H4 (cell line): Measurements from ENCODE around the gene JOSD2. TPM values are rescaled to one million over a fixed set of nuclear protein-coding genes. Genes with fewer than 3 reads are reported as not detected.
"Not testable (repeated sequence)": the region's sequence is repeated elsewhere in the genome, so short reads cannot be mapped to it uniquely, and the experiment has no call there.

Experiments used
- DNase-seq: peaks from one replicate; pipeline ENCODE4 v3.0.0-alpha.2; 2015; ENCODE audit warnings: low spot score
- total RNA-seq: library from RNA; depleted of rRNA; stranded (reverse); fragments of >200 nt; shearing (Covaris generic); gene quantifications from 2 replicates; pipeline ENCODE4 v1.2.3, GENCODE V29; 2014

The JOSD2 gene
- total RNA-seq, 1 experiment from 2014 or later = 28.7 TPM

DNA sequence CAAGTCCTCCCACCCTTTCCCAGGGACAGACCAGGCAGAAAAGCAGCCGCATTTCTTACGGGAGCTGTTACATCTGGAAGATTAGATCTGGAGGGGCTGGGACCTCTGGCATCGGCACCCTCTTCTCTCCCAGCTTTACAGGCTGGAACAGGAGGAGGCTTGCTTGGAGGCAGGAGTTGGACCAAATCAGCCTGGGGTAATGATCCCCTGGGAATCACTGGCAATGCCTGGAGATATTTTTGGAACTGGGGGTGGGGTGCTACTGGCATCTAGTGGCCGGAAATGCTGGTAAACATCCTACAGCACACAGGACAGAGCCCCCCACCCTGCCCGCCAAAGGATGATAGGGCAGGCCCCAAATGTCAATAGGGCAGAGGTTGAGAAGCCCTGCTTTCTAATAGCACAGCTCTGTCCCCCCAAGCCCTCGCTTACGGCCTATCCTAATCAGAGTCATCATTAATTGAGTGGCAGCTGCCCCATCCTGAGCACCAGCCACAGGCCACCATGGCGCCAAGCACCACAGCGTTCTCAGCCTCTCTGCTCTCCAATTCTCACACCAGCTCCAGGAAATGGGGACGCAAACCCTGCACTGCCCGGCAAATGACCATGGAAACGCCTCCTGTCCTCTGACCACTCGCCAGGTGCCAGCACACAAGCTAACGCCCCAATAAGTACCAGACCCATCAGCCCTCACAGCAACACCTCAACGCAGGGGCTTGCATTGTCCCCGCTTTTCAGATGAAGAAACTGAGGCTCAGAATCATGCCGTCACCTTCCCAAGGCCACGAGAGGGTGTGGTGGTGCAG lies 36.6 kb upstream of the JOSD2 start:
- no peak for DNase-seq

DNA sequence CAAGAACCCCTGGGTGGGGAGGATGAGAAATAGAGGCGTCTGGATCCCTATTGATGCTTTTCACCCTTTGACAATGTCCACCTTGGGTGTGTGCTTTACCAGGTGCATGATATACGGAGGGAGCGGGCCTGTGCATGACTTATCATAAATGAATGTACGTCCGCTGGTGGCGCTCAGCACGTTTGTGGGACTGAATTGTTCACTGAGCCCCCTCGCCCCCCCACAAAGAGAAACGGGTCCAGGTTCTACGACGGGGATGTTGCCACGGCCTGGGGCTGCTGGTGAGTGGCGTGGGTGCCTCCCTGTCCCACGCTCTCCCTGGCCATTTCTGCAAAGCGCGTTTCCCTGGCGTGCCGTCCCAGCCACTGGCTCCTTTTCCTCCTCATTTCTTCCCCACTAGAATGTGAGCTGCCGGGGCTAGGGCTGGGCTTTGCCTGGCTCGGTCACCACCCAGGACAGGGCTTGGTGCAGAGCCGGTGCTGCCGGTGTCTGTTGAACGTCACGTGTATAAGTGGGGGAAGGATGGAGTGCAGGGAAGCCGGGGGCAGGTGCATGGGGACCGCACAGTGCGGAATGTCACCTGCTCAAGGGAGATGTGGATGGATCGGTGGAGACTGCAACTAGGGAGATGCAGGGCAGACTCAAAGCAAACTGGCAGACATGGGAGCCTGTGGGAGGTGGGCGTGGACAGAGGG lies 35.7 kb upstream of the JOSD2 start:
- no peak for DNase-seq

DNA sequence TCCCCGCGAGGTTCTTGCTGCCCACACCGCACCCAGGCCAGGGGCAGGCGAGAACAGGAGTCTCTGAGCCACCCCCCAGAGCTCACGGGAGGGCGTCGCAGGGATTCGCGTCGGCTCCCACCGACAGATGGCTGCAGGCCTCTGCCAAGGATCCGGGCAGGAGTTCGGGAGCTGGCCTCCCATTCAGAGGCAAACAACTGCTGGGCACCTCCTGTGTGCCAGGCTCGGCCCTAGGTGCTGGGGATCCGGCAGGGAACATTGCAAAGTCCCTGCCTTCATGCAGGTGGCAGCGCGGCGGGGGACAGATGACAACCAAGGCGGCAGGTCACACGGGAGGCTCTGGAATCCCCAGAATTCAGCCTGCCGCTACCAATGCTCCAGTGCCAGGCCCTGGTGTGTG lies 32.0 kb upstream of the JOSD2 start:
- no peak for DNase-seq

DNA sequence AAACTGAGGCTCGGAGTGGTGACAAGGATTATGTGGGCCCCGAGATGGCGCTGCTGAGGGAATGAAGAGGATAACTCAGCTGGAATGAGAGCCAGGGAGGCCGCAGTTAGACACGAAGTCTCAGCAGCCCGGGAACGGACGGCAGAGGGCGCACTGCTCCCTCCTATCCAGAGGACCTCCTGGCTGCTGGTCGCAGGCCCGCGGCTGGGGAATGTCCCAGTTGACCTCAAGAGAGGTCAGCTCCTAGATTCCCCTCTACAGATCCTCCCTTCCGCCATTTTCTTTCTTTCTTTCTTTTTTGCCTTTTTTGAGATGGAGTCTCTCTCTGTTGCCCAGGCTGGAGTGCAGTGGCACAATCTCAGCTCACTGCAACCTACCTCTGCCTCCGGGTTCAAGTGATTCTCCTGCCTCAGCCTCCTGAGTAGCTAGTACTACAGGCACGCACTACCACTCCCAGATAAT lies 26.8 kb upstream of the JOSD2 start:
- peak; percentile 86 for DNase-seq

DNA sequence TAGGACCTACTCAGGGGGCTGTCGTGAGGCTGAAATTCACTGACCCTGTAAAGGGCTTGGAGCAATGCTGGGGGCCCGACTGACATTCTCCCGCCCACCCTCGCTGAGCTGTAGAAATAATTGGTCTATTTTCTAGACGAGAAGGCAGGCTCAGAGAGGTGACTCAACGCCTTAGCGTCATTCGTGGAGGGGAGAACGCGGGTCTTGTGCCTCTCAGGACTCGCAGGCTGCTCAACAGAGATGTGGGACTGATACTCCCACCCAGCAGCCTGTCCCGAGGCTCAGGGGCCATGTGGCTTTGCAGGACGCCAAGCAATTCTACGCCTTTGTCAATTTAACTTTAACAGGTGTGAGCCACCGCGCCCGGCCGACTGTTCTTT lies 26.3 kb upstream of the JOSD2 start:
- no peak for DNase-seq

DNA sequence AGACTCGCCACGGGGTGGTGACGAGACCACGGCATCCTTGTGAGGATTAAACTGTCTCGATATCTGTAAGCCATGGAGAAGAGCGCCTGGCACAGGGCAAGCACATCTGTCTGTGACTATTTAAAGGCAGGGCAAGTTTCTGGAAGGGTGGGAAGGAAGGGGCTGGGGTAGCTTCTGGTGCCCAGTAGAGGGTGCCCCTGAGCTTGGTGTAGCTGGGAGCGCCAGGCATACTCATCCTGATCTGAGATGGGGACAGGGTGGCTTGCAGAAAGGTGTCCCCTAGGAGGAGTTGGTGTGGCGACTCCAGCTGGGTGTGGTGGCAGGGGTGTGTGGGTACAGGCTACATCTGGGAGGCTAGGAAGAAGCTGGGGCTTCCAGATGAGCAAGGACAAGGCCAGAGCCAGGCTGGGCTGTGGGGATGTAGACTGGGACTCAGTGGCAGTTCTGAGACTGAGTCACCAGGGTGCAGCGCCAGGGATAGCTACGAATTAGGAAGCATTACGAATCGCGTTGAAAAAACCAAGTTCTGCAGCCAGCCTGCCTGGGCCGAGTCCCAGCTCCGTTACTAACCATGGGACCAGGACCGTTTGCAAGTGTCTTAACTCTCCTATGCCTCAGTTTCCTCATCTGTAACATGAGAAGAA lies 25.8 kb upstream of the JOSD2 start:
- DNase-seq = no peak

DNA sequence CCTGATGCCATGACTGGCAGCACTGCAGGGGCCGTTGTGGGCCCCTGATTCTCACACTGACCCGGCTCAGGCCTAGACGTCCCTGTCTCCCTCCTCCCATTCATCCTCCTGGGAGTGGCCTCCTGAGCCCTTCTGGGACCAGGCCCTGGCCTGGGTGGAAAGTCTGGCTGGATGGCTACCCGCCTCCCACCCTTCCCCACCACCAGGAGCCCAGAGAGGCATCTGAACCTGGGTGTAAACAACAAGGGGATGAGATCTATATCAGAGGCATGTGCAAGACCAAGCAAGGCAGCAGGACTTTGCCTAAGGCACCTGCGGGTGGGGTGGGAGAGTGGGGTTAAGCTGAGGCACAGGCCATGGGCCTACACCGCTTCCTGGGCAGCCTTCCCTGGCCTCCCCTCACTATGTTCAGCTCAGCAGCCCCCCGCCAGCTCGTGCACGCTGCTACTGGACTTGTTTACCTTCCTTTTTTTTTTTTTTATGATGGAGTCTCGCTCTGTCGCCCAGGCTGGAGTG lies 24.7 kb upstream of the JOSD2 start:
- DNase-seq = no peak

DNA sequence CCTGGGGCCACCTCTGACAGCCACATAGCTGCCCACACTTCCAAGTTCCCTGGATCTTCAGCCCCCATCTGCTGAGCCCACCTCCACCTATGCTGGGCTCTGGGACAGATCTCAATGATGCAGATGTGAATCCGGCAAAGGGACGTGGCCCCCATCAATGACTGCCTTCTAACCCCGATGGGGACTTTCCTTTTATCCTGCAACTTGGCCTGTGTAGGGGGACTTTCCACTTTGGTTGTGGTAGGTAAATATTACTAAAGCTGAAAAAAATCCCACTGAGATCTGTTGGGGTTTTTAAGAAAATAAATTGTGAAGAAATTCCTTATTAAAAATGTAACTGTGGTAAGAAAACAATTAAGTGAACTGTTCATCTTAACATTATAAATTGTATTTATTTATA lies 23.5 kb upstream of the JOSD2 start:
- no peak for DNase-seq

DNA sequence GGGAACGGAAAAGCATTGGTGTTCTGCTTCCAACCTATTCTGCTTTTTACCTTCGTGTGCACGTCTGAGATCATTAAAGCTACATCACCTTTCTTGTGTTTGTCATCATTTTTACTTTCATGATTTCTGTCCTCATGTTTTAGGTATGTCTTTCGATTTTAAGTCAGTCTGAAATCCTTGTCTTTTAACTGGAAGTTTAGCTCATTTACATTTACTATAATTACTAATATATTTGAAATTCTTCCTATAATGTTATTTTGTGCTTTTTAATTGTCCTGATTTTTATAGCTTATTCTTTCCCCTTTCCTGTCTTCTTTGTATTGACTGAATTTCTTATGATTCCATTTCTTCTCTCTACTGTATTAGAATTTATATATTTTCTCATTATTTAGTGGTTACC lies 22.0 kb upstream of the JOSD2 start:
- DNase-seq = no peak

DNA sequence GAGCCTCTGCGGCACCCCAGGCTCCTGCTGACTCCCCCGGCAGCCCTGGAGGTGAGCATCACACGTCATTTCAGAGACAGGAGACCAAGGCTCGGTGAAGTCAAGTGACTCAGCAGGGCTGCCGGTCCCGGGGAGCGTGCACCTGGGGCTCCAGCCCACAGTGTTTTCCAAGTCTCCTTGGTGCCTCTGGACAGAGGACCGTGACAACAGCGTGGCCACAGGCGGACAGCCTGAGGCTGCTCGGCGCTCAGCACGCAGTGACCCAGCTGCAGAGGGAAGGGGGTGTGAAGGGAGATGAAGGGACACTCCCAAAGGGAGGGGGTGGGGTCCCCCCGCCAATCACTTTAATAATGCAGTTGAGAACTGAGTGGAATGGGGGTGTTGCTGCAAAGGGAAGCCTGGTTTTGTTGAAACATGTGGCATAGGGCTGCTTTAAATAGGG lies 20.2 kb upstream of the JOSD2 start:
- no peak for DNase-seq

DNA sequence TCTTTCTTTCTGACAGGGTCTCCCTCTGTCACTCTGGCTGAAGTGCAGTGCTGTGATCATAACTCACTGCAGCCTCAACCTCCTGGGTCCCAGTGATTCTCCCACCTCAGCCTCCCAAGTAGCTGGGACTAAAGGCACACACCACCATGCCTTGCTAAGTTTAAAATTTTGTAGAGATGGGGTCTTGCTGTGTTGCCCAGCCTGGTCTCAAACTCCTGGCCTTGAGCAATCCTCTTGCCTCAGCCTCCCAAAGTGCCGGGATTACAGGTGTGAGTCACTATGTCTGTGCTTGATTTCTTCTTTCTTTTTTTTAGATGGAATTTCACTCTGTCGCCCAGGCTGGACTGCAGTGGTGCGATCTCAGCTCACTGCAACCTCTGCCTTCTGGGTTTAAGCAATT lies 17.1 kb upstream of the JOSD2 start:
- not testable (repeated sequence) for DNase-seq

DNA sequence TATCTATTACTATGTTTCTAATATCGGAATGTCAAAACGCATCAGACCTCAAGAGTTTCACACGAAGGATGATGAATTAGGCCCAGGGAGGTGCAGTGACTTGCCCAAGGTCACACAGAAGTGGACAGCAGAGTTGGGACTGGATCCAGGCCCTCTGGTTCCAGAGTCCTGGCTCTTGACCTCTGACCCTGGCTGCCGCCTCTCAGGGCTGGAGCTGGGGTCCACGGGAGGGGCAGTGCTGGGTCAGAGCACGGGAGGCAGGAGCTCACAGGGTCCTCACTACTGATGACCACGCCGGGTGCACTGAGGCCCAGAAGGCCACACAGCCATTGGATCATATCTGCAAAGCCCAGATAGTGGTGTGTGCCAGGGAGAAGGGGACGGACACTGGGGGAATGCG lies 11.9 kb upstream of the JOSD2 start:
- DNase-seq = no peak

DNA sequence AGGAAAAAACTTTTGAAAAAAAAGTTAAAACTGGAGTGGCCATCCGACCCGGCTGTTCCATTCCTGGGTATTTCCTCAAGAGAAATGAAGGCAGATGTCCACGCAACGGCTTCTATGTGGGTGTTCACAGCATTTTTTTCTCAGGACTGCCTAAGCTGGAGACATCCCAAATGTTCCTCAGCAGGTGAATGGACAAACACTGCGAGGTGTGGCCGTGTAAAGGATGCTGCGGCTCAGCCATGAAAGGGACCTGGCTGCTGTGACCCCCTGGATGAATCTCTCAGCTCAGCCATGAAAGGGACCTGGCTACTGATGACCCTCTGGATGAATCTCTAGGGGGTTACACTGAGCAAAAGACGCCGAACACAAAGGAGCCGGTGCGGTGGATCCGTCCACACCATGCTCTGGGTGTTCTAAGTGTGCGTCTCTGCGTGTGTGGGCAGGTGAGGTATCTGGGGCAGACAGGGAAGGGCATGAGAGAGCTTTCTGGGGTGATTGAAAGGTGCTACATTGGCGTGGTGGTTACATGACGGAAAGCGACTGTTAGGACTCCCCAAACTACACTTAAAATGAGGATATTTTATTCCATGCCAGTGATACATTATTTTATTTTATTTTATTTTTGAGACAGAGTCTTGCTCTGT lies 10.0 kb upstream of the JOSD2 start:
- no peak for DNase-seq

DNA sequence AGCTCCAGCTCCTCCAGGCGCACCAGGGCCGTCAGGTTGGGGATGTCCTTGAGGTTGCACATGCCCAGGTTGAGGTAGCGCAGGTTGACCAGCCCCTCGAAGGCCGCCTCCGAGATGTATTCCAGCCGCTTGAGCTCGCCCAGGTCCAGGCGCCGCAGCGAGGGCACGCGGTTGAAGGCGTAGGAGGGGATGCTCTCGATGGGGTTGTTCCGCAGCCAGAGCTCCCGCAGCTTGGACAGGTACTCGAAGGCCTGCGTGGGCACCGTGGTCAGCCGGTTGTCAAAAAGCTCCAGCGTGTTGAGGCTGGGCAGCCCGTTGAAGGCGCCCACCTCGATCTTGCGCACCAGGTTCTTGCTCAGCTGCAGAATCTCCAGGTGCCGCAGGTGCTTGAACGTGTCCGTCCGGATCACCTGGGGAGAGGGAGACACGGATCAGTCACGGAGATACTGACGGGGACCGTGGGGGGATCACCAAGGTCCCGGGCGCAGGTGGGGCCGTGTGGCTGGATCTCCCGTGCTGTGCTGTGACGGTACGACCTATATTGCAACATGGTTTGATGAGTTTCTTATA lies 8.1 kb upstream of the JOSD2 start:
- no peak for DNase-seq

DNA sequence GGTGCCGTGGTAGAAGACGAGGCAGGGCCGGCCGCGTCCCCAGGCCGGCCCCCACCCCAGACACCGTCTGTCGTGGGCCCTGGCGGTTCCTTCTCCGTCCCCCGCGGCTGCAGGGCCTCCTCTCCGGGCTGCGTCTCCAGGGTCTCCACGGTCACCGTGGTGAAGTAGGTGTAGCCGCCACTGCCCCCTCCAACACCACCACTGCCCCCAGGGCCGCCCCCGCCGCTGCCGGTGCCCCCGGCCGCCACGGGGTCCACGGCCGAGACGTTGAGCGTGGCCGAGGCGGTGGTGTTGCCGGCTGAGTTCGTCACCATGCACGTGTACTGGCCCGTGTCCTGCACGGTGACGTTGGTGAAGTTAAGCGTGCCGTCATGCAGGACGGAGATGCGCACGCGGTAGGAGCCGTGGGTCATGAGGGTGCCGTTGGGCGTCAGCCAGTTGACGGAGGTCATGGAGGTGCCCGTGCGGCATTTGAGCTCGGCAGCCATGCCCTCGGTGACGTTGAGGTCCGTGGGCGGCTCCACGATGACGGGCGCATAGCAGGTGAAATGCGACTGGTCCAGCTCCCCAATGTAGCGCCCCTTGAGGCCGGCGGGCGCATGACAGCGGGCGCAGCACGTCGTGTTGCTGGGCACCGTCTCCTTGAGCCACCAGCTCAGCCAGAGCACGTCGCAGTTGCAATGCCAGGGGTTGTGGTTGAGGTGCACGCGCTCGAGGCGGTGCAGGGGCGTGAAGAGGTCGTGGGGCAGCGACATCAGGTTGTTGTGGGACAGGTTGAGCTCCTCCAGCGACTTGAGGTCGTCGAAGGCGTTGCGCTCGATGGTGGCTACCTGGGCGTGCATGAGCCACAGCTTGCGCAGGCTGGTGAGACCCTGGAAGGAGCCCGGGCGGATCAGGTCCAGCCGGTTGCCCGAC lies 7.4 kb upstream of the JOSD2 start:
- no peak for DNase-seq

DNA sequence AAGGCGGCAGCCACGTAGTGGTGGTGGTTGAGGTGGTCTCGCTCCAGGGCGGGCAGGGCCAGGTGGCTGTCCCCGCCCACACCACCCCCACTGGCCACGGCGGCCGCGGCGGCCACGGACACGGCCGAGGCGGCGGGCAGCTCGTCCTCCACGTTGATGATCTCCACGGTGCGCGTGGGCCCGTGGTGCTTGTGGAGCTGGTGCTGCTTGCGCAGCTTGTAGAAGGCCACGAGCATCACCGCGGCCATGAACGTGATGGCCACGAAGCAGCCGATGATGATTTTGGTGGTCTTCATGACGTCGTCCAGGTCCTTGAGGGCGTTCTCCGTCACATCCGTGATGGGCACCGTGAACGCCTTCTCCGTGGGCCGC lies 6.7 kb upstream of the JOSD2 start:
- no peak for DNase-seq

DNA sequence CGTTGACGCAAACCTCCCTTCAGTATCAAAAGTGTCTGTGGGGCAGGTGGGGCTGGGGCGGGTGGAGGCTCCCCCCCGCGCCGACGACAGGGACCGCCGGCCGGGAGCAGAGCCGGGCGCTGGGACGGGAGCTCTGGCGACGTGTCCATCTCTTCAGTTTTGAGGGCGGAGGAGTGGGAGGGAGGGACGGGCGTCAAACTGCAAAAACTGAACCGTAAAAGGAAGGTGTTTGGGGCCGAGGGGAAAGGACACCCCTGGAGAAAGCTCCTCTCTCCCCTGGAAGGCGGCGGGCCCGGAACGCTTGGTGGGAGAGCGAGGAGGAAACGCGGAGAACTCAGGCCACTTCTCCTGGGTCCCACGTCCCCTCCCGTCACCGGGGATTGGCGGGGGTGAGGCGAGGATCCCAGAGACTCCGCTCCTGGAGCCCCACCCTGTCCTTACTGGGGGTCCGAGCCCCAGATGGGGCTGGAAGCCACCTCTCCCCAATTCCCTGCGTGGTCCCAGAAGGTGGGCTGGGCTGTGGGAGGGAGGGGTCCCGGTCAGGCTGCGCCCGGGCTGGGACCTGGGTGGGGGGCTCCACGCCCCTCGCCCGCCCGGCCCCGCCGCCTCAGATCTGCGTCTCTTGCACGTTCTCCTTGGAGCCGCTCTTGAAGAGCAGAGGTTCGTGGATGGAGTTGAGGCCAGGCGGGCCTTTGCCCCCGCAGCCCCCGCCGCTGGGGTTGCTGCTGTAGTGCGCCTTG lies 6.1 kb upstream of the JOSD2 start:
- no peak for DNase-seq

DNA sequence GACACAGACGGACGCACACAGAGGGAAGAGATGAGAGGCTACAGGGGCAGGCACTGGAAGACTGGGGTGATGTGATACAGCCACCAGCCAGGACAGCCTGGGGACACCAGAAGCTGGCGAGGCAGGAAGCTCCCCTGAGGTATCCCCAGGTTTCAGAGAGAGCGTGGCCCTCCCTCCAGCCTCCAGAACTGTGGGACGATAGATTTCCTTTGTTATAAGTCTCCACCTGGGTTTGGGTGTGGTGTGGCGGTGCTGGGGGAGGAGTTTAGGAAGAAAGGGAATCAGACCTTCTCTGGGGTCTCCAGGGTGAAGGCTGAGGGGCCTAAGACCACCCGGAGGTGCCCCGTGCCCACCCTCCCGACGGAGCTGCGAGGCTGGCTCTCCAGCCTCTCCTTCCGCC lies 5.5 kb upstream of the JOSD2 start:
- DNase-seq = no peak

DNA sequence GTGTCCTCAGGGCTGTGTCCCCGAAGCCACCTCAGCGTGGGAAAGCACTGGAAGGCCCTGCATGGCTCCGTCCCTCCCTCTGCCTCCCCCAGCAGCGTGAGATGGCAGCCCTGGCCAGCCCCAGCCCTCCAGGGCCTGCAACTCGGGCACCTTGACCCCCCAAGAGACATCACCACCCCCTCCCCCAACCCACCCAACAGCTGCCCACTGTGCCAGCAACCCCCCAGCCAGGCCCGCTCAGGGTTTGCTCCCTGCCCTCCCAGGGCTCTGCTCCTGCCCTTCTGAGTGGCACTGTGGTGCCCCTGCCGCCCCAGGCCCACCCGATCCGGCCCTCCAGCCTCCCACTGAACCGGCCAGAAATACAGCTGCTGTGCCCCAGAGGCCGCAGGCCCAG lies 4.2 kb upstream of the JOSD2 start:
- no peak for DNase-seq
